ENCODE measurements around the gene PTK7.

- TF ChIP-seq CTCF (IDR thresholded peaks at IDR 0.05; ENCODE audit: poor library complexity): no peak
- no peak for TF ChIP-seq EZH2phosphoT487 (IDR thresholded peaks at IDR 0.05; ENCODE audit: low read depth, severe bottlenecking, unreplicated experiment)
Measured at GRCh38 chr6:43076464-43077332, 584 bp downstream of the PTK7 start.

Data from hepatocyte (in vitro differentiated cells).